ENCODE measurements around the gene RDM1.

RDM1 gene

GRCh38 chr17:35972066-35972465 lies 41.5 kb upstream of the RDM1 start:
- Histone ChIP-seq H3K36me3 (ENCODE audit: low read length) (no peaks in the 10 kb centered on the region), H3K9me3 (ENCODE audit: insufficient read depth, low read length) (no peaks in the 10 kb centered on the region), H2AFZ (ENCODE audit: low read depth, low read length, severe bottlenecking) (no peak overlapping the region), H4K20me1 (ENCODE audit: low read depth, low read length) (no peaks in the 10 kb centered on the region), H3K9ac (ENCODE audit: low read length) (no peak overlapping the region), H3K27ac (ENCODE audit: low read depth, low read length) (no peak overlapping the region), H3K27me3 (ENCODE audit: low read length) (no peaks in the 10 kb centered on the region), H3F3A (ENCODE audit: insufficient read depth) (no peaks in the 10 kb centered on the region), H3K4me3 (ENCODE audit: insufficient read depth, low read length, poor library complexity, severe bottlenecking) (no peak overlapping the region), H3K4me2 (ENCODE audit: low read depth, low read length, poor library complexity, severe bottlenecking) (no peak overlapping the region), H3K79me2 (ENCODE audit: insufficient read depth, low read length) (no peaks in the 10 kb centered on the region), H3K9me2 (replicated peaks; ENCODE audit: insufficient read depth, low read length) (no peaks in the 10 kb centered on the region)
- no peak for TF ChIP-seq CTCF (IDR thresholded peaks at IDR 0.05; ENCODE audit: insufficient read depth, low read length, poor library complexity, severe bottlenecking)
- TF ChIP-seq EZH2phosphoT487 (conservative IDR thresholded peaks at IDR 0.05; ENCODE audit: low read length), result no peak

- no peak overlapping the region for H3K9ac ChIP-seq (ENCODE audit: low read length)
- no peaks in the 10 kb centered on the region for H3F3A ChIP-seq (ENCODE audit: insufficient read depth)
- no peaks in the 10 kb centered on the region for H3K9me2 ChIP-seq (replicated peaks; ENCODE audit: insufficient read depth, low read length)
- no peak for TF ChIP-seq EZH2phosphoT487 (conservative IDR thresholded peaks at IDR 0.05; ENCODE audit: low read length)
- TF ChIP-seq CTCF (IDR thresholded peaks at IDR 0.05; ENCODE audit: insufficient read depth, low read length, poor library complexity, severe bottlenecking), result peak; percentile 76
- H3K4me2 ChIP-seq (ENCODE audit: low read depth, low read length, poor library complexity, severe bottlenecking), result no peak overlapping the region
- H3K4me3 ChIP-seq (ENCODE audit: insufficient read depth, low read length, poor library complexity, severe bottlenecking), result no peak overlapping the region
- H2AFZ ChIP-seq (ENCODE audit: low read depth, low read length, severe bottlenecking), result no peak overlapping the region
- H3K27me3 ChIP-seq (ENCODE audit: low read length), result no peaks in the 10 kb centered on the region
- H4K20me1 ChIP-seq (ENCODE audit: low read depth, low read length), result no peaks in the 10 kb centered on the region
- H3K36me3 ChIP-seq (ENCODE audit: low read length), result no peaks in the 10 kb centered on the region
- no peaks in the 10 kb centered on the region for H3K79me2 ChIP-seq (ENCODE audit: insufficient read depth, low read length)
- no peaks in the 10 kb centered on the region for H3K9me3 ChIP-seq (ENCODE audit: insufficient read depth, low read length)
- H3K27ac ChIP-seq (ENCODE audit: low read depth, low read length), result no peak overlapping the region
These were observed 39.2 kb upstream of the RDM1 start for GRCh38 chr17:35969558-35970380.

GRCh38 chr17:35968520-35969054 lies 38.0 kb upstream of the RDM1 start:
- no peak overlapping the region for H3K4me3 ChIP-seq (ENCODE audit: insufficient read depth, low read length, poor library complexity, severe bottlenecking)
- no peaks in the 10 kb centered on the region for H3K9me2 ChIP-seq (replicated peaks; ENCODE audit: insufficient read depth, low read length)
- H2AFZ ChIP-seq (ENCODE audit: low read depth, low read length, severe bottlenecking), result no peak overlapping the region
- no peaks in the 10 kb centered on the region for H3K27me3 ChIP-seq (ENCODE audit: low read length)
- H3K4me2 ChIP-seq (ENCODE audit: low read depth, low read length, poor library complexity, severe bottlenecking), result no peak overlapping the region
- H3K9me3 ChIP-seq (ENCODE audit: insufficient read depth, low read length), result no peaks in the 10 kb centered on the region
- no peak overlapping the region for H3K9ac ChIP-seq (ENCODE audit: low read length)
- TF ChIP-seq CTCF (IDR thresholded peaks at IDR 0.05; ENCODE audit: insufficient read depth, low read length, poor library complexity, severe bottlenecking) (no peak), EZH2phosphoT487 (conservative IDR thresholded peaks at IDR 0.05; ENCODE audit: low read length) (no peak)
- H3K79me2 ChIP-seq (ENCODE audit: insufficient read depth, low read length), result no peaks in the 10 kb centered on the region
- H3K36me3 ChIP-seq (ENCODE audit: low read length), result no peaks in the 10 kb centered on the region
- no peaks in the 10 kb centered on the region for H4K20me1 ChIP-seq (ENCODE audit: low read depth, low read length)
- H3K27ac ChIP-seq (ENCODE audit: low read depth, low read length), result no peak overlapping the region
- no peaks in the 10 kb centered on the region for H3F3A ChIP-seq (ENCODE audit: insufficient read depth)

Measured in SU-DHL-6 (cell line).